HG02970 (cell line): ENCODE measurements around the gene NFKB1.

ENCODE experiments used
- ATAC-seq: cut with Tn5 transposase; IDR thresholded peaks from one replicate; pipeline ENCODE4 v1.9.1; 2021; ENCODE audit warnings: mild to moderate bottlenecking, moderate library complexity, moderate number of reproducible peaks; ENCODE audit not compliant: unreplicated experiment, low FRiP score

Gene NFKB1

DNA sequence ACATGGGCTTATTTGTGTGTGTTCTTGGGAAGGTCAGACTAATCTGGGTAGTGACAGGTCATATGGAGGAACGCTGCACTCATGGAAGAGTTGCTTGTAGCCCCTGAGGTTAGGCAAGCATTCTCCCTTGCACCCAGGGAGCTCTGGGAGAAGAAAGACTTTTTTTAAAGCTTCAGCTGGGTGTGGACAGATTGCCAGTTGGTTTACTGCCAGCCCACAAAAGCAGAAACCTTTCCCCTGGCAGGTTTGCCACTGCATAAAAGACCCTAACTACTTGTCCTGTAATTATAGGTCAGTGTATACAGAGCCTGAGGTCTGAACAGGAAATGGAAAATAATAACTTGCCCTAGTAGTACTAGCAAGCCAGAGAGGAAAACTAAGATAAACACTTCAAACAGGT lies 7.4 kb upstream of the NFKB1 start:
- ATAC-seq = no peak

DNA sequence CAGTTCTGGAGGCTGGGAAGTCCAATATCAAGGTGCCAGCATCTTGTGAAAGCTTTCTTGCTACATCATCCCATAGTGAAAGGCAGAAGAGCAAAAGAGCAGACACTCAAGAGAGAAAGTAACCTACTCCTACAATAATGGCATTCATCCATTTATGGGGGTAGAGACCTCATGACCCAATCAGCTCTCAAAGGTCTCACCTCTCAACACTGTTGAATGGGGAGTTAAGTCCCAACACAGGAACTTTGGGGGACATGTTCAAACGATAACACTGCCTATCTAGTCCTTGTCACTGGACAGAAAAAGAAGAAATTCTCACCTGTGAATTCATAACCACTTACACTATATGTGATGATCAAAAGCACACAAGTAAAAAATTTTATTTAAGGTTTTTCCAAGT lies 6.6 kb upstream of the NFKB1 start:
- no peak for ATAC-seq

DNA sequence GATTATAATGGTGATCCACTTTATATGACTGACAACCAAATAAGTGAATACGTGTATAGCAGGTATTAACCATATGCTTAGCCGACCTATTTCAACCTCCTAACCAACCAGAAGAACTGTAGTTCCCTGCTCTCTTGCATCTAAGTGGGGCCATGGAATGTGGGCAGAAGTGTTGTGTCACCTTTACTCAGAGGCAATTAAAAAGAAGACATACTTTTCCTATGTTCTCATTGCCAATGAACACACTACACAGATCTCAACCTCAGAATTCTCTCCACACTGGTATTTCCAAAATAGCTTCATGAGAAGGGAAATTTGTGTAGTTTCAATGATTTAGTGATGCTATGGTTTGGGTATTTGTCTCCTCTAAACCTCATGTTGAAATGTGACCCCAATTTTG lies 3.2 kb upstream of the NFKB1 start:
- ATAC-seq = no peak

DNA sequence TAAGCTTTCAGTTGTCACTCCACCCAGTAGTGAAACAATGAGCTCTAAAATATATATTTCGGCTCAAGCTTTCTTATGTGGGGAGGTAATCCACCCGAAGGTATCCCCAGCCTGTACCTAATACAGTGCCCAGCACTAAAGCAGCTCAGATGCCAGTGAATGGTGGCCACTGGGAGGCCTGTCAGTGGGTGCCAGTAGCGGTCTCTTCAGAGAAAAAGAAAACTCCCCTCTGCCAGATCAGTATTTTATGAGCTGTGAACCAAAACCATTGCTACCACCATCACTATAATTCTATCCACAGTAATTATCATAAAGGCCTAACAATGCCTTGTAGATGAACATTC lies 835 bp upstream of the NFKB1 start:
- no peak for ATAC-seq

DNA sequence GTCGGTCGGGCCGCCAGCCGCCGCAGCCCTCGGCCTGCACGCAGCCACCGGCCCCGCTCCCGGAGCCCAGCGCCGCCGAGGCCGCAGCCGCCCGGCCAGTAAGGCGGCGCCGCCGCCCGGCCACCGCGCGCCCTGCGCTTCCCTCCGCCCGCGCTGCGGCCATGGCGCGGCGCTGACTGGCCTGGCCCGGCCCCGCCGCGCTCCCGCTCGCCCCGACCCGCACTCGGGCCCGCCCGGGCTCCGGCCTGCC lies 213 bp downstream of the NFKB1 start:
- ATAC-seq = peak; percentile 43

DNA sequence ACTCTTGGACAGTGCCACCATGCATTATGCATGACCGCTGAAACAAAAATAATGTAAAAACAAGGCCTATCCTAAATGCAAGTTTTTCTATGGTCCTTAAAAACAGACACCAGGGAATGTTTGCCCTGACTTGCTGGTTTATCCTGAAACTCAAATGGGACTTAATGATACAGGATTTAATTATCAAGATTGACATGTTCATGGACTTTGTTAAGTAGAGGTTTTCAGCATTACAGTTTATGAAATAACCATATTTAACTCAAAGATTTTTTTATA lies 1.3 kb downstream of the NFKB1 start:
- no peak for ATAC-seq

DNA sequence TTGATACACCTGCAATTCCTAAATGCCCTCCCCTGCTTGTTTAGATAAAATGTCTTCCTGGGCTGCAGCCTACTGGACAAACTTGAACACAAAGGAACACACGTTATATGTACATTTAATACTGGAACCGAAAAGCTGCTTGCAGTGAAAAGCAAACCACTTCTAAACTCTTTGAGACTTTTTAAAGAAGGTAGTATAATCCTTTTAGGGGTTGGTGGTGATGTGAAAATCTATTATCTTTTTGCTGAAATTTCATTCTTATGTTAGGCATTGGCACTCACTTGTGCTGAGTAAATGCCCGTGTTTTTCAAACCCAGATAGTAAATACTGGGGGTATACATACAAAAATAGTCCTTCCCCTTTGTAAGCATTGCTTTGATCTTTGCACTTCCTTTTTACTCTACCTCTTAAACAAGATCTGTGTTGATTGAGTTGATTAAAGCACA lies 2.2 kb downstream of the NFKB1 start:
- ATAC-seq = no peak

DNA sequence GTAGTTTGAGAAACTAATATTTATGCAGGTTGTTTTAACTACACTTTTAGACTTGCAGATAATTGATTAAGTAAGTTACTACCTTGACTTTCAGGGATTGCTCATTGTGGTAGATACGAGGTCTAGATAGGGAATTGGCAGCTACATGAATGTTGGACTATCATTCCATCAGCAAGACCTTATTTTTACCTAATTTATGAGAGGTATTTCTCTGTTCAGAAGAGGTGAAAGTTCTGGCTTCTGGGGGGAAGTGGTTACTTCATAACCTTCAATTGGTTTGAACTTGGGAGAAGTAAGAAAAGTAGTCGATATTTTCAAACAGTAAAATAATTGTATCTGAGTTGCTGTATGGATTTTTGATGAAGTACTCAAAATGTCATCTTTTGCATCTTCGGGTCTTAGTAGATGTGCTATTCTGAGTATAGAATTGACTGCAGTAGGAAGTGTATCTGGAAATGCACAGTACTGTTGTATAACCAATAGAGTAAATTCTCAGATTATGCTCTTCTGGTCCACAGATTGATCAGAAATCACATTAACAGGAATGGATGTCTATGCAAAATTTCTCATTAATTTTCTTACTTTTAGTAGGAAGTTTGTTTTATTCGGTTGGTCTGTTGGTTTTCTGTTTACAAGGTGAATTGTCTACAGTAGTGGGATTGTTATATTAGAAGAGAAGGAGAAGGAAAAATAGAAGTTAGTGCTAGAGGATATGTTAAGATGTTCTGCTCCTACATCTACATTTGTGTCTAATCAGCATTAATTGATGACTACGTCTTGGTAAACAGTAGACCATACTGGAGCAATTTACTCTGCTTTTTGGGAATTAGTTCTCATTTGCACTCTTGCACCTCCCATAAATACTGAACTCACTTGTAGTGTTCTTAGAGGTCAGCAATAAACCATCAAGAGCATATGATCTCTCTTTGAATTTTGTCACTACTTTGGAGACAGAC lies 3.0 kb downstream of the NFKB1 start:
- ATAC-seq = no peak

DNA sequence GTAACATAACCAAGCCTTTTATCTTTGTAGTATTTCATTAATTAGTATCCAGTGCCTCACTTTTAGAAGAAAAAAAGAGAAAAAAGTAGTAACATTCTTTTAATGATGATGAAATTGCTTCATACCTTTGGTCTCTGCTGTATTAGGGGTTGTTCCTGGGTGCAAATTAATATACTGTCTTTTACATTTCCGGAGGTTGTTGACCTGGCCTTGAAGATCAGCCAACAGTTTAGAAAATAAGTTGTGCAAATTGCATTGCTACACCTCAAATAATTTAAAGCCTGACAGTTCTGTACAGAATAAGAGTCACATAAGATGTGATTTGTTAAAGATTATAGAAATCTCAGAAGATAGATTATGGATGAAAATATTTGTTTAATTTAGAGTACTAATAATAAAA lies 3.8 kb downstream of the NFKB1 start:
- no peak for ATAC-seq

DNA sequence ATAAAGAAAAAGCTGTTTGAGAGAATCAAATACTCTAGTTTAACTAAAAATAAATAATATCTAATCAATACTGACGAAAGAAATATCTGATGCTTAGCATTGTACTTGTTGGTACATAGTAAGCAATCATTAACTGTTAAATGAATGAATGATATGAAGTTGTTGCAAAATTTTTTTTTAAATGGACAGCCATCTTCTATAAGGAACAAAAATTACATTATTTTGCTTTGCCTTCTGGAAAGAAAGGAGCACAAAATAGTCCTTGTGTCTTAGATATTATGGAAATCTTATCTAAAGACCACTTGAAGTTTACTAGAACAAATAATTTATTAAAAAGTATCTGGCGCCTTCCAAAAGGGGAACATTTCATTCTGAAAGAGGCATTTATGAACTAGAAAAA lies 4.5 kb downstream of the NFKB1 start:
- no peak for ATAC-seq

DNA sequence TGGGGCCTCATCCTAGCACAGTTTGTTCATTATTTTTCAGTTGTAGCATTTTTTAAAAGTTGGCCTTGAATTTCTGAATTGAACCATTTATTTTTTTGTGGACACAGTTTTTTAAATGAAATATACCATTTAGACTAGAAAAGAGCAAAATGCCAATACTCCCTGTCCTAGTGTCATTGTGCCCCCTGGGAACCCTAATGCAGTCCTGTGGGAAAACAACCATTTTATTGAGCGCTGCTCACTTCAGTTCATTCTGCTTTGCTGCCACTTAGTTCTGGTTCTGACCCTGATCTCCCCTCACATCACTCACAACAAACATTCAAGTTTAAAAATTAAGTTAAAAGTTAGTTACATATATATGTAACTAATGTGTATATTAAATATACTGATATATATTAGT lies 5.4 kb downstream of the NFKB1 start:
- no peak for ATAC-seq

DNA sequence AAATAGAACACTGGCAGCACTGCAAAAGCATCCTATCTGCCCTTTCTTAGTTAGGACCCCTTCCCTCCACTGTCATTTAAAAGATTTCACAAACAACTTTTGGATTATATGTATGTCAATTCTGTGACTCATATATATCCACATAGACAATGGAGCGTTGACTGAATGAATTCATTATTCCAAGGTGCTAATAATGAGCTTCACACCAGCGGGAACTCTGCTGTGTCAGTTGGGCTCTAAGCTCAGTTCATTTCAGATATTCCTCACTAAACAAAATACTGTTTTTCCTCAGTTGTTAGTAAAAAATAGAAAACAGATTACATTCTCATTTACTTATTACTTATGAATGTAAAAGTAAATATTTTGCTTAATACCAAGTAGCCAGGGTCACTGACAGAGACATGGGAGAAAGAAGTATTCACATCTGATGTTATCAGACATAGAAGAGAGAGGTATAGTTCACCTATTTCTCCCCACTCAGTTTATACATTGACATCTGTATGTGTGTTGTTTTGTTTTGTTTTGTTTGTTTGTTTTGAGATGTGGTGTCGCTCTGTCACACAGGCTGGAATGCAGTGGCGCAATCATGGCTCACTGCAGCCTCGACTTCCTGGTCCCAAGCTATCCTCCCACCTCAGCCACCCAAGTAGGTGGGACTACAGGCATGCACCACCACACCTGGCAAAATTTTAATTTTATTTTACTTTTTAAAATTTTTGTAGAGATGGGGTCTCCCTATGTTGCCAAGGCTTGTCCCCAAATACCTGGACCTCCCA lies 10.9 kb downstream of the NFKB1 start:
- no peak for ATAC-seq

DNA sequence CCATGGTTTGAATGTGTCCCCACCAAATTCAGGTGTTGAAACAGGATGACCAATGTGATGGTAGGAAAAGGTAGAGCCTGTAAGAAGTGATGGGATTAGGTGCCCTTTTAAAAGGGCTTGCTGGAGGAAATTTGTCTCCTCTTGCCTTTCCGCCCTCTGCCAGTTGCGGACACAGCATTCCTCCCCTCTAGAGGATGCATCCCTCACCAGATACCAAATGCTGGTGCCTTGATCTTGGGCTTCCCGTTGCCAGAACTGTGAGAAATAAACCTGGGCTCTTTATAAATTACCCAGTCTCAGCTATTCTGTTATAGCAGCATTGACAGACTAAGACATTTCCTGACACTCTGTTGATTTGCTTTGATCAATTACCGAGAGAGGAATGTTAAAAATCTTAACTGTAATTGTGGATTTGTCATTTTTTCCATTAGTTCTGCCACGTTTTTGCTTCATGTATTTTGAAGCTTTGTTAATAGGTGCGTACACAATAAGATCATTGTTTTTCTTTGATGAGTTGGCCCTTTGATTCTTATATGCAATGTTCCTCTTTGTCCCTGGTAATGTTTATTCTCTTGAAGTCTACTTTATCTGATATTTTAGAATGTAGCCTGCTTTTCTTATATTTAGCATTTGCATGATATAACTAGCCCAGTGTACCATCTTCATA lies 13.3 kb downstream of the NFKB1 start:
- ATAC-seq = no peak

DNA sequence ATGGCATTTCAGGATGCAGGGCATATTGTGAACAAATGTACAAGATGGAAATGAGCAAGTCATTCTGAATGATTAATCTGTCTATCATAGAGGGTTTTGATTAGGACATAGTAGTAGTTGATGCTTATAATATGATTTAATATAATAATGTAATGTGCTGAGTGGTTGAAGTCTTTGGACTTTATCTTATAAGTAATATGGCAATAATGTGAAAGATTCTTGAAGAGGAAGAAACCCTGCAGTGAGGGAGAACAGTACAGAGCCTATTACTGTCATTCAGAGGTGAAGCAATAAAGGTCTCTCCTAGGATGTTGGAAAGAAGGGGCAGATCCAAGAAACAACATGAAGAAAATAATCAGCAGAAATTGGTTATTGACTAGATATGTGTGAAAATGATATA lies 16.6 kb downstream of the NFKB1 start:
- ATAC-seq = no peak

DNA sequence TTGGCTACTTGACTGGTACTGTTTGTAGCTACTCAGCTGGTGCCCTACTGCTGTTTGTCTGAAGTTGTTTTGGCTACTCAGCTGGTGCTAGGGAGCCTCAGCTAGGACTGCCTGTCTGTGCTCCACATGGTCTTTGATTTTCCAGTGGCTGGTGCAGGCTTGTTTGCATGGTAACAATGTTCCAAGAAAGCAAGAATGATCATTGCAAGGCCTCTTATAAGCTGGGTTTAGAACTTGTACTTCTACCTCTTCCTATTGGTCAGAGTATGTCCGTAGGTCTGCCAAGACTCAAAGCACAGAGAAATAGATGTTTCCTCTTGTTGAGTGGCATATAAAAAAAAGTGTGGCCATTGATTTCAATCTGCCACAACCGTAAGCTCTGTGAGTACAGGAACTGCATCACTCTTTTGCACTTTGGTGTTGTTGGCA lies 17.6 kb downstream of the NFKB1 start:
- ATAC-seq = no peak

DNA sequence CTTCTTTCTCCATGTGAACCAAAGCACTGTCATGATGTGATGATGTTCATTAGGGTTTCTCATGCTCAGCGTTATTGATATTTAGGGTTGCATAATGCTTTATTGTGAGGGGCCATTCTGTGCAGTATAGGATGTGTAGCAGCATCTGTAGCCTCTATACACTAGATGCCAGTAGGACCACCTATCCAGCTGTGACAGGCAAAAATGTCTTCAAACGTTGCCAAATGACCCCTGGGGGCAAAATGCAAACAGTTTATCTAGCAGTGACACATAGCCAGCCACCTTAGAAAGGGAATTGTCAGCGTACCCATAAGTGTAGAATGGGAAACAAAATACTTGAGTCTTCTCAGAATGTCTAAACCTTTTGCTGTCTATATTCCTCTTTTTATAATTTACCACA lies 18.8 kb downstream of the NFKB1 start:
- ATAC-seq = no peak

DNA sequence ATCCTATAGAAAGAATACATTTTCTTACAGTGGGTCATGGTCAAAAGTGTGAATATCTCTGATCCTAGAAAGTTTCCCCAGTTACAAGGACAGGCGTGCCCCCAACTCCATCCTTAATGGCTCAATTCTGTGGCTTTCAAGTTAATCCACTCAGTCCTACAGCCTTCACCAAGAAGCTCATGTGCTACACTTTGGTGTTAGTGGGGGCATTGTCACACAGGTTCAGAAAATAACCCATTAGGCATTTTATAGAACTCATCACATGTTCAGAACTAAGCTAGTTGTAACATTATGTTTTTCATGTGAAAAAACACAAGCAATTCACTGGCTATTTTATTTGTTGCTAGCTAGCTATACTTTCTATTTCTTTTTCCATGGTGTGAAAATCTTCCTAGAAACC lies 20.4 kb downstream of the NFKB1 start:
- ATAC-seq = no peak

DNA sequence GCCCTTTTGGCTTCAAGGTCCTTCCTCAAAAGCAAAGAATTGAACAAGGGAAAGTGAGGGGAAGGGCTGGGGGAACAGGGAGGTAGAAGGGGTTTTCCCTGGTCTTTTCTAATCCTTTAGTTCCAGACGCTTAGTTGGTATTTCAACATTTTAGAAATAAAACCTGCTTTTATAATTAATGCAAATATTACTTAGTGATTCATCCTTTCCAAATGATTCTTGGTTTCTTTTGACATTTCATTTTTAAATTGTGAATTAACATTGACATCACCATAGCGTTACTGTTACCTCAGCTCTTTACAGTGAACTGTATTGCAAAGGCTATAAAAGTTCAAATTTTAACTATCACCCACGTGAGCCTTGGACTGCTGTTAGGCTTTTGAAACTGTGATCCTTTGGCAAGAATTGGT lies 20.9 kb downstream of the NFKB1 start:
- ATAC-seq = no peak

DNA sequence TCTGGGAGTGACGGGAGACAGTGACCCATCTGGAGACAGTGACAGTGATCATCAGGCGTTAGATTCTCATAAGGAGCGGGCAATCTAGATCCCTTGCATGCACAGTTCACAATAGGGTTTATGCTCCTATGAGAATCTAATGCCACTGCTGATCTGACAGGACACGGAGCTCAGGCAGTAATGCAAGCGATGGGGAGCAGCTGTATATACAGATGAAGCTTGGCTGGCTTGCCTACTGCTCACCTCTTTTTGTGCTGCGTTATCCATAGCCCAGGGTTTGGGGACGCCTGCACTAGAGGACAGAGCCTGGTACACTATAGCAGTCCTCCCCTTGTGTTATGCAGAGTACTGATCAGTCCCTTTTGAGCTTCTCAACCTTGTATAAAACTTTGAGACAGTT lies 23.5 kb downstream of the NFKB1 start:
- ATAC-seq = no peak

DNA sequence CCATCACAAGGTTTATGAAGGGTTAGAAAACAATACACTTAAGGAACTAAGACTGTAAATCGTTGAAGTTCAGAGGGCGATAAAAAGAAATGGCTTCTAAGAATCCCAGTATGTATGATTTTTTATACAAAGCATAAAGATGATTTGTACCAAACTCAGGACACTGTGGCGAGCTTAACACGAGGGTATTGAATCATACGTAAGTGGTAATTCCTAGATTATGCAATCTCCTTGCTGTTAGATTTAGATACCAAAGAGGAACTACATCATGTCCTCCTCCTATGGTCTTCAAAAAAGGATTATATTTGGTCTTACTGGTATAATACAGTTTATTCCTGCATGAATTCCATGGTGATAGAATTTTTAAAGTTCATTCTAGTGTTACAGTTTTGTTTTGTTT lies 23.9 kb downstream of the NFKB1 start:
- no peak for ATAC-seq

DNA sequence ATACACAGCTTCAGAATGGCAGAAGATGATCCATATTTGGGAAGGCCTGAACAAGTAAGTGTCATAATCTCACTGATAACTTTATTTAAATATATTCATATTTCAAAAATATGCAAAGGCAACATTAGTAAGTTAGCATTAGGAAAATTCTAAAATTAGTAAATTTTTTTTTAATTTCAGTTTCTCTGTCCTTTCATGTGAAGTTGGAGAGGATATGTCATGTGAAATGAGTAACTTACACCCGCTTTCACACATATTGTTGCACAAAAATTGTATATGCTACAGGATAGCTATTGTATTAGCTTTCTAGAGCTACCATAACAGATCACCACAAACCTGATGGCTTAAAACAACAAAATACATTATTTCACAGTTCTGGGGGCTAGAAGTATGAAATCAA lies 24.3 kb downstream of the NFKB1 start:
- no peak for ATAC-seq

DNA sequence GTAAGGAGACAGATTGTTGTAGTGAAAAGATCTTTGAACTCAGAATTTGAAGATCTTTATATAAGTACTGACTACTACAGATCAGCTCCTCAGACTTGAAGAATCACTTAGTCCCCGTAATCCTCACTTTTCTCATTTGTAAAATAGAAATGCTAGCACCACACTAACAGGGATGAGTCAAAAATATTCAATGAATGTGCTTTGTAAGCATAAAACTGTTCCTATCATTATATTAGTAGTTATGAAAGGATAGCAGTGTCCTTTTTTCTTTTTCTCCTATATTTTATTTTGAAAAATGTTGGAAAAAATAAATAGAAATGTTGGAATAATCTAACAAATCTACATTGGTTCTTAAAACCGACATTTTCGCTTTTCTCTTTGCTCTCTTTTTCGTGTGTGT lies 25.4 kb downstream of the NFKB1 start:
- ATAC-seq = no peak
